ENCODE measurements around the gene JAG2.

JAG2 gene

DNA sequence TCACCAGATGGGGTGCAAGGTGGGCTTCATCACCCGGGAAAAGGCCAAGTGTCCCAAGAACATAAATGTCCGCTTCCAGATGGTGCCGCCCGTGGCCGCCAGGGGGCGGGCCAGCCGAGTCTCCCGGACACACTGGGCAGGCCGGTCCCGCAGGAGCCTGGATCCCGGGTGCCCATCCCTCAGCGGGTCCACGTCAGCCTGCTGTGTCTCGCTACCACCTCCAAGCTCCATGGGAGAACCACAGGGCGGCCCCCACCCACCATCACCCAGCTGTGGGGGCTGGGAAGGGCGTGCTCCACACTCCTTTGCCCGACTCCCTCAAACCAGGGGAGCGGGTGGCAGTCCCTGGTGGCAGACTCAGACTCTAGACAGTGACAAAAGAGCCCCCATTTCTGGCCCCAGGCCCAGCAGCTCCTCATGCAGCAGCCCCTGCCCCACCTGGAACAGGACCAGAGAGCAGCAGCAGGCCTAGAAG is 34.5 kb upstream of the JAG2 start:
- DNase-seq: peak in 1 of 2 experiments; percentile 51

DNA sequence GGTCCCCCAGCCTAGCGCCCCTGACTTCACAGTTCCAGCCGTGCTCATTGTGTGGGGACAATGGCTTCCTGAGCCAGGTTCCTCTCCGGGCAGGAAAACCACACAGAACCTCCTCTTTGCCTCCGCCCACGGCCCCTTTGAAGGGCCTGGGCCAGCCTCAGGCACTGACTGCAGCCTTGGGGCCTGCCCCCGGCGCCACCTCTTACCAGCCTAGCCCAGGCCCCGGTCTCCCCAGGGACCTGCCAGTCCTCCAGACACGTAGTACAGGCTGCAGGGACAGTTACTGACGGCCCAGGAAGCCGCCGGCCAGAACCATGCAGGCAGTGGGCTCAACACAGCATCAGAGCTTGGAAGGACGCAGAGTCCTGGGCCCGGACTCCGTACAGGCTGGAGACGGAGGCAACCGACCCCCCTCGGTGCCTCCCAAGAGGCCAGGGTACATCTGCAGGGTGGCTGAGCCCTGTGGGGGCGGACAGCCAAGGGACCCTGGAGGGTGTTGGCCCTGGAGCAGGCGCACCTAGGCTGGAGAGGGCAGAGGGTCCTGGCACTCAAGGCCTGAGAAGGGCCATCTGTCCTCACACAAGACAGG is 33.4 kb upstream of the JAG2 start:
- no peak for DNase-seq

DNA sequence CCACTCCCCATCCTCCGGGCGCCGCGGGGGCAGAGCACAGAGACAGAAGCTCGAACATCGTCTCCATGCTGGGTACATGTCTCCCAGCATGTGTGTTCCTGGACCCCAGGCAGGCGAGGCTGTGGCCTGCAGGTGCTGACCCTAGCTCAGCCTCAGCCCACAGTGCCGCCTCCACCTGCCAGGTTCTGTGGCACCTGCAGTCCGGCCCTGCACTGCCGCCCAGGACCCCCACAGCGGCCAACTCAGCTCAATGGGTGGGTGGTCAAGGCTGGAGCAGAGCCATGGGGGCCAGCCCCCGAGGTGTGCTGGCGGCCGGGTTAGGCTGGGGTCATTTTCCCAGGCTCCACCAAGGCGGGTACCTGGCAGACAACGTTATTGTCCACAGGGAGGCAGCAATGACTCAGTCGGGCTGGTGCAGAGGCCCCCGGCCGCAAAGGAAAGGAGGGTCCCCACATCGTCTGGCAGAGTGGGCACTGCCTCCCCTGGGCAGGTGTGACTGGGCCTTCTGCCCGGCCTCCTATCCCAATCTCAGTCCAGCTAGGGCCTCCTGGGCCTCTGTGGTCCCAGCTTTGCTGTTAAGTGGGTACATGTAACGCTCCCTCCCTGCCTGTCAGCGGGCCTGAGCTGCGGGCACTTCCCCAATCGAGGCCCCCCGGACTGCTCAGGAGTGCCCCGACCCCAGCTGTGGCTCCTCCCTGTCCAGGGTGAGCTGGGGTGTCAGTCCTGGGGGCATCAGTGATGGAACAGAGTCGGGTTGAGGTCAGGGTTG is 32.8 kb upstream of the JAG2 start:
- DNase-seq: no peak

DNA sequence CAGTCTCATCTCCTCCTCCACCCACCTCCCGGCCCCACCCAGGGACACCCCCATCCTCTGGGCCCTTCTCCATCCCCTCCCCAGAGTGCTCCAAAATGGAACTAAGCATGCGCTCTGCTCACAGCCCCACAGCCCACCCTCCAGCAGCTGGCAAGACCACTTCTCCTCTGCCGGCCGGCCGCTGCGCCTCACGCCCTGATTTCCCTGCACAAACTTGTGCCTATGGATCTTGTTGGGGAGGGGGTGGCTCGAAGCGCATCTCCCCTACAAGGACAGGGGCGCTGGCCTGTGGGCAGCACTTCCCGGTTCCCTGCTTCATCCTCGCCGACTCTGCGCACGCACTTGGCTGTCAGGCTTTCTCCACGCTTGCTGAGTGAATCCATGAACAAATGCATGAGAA is 32.1 kb upstream of the JAG2 start:
- no peak for DNase-seq

DNA sequence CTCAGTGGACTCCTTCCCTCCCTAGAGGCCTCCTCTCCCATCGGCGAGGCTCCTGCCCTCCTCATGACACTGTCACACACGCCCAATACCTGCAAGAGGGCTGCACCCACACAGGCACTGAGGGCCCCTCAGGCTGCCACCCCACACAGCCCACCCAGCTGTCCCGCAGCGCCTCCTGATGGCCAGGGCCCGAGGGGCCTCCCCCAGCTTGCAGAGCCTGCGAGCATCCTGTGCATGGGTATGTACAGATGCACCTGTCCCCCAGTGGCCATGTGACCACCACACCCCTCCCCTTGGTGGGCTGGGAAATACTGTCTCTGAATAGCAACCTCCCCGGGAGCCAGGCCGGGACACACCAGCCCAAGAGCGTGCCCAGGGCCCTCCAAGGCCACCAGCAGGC is 31.5 kb upstream of the JAG2 start:
- no peak for DNase-seq

DNA sequence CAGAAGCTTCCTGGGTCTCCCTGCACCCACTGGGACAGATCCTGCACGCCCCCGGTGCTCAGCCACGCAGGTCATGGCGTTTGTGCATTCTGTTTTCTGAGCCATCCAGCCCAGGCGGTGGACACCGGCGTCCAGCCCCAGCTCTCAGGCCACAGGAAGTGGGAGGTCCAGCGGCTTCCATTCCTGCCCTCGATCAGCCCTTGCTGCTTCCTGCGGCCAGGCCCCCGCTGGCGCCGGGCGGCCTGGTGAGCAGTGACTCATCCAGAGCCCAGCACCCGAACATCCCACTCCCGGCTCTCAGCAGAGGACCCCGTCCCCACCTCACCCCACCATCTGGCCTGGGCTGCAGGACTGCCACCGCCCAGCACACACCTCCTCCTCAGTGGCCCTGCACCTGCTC is 30.5 kb upstream of the JAG2 start:
- DNase-seq: peak in 1 of 2 experiments; percentile 43

DNA sequence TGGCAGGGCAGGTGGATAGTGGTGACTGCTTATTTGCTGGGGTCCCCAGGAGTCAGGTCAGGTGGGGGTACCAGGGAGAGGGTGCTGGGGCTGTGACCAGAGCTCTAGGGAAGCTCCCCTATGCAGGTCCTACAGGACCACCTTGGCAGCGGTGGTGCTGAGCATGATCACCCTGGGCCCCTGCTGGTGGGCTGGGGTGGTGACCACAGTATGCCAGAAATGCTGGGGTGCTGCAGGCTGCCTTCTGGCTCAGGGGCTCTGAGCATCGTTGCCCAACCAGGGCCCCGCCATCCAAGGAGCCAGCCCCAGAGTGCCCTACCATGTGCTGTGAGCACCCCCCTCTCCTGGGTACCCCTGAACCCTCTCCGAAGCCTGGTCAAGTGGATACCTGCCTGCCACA is 30.0 kb upstream of the JAG2 start:
- no peak for DNase-seq

DNA sequence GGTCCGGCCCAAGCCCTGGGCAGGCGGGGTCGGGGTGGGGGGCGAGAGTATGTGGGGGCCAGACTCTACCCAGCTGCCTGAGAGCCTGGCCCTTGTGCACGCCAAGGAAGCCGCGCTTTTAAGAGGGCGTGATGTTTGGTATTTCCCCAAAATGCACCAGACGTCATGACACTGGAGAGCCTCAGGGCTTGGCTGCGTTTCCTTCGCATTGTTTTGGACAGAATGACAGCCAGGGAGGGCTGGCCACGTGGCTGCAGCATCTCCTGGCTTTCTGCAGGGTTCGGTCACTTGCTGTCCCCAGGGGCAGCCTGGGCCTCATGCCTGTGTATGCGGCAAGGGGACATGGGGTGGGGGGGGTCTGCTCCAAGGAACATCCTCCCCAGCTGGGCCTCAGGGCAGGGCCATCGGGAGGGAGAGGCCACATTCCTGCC is 28.6 kb upstream of the JAG2 start:
- no peak for DNase-seq

DNA sequence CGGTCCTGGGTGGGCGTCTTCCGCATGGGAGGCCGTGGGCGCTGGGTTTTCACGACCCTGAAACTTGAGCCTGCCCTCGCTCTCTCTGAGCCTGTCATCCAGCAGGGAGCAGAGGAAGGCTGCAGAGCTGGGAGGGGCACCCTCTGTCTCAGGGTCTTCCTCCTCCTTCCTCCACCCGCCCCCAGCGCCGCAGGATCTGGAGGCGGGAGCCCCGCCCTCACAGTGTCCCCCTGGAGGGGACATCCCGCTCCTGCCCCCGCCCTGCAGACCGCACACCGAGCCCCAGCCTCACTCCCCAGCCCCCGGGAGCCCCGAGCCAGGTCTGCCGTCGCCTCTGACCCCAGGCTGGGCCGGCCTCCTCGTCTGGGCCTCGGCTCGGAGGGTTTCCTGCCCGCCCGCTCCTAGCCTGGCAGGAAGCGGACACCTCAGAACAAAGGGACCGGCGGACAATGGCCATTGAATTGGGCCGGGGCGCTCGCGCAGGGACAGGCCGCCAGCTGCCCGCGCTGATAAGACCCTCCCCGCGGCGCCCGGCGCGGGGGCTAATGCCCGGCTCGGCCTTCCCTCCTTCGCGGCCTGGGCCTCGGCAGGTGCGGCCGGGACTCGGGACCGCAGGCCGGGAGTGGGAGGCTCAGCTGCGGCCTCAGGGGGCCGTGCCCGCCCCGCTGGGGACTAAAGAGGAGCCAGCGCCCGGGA is 27.8 kb upstream of the JAG2 start:
- DNase-seq: no peak

DNA sequence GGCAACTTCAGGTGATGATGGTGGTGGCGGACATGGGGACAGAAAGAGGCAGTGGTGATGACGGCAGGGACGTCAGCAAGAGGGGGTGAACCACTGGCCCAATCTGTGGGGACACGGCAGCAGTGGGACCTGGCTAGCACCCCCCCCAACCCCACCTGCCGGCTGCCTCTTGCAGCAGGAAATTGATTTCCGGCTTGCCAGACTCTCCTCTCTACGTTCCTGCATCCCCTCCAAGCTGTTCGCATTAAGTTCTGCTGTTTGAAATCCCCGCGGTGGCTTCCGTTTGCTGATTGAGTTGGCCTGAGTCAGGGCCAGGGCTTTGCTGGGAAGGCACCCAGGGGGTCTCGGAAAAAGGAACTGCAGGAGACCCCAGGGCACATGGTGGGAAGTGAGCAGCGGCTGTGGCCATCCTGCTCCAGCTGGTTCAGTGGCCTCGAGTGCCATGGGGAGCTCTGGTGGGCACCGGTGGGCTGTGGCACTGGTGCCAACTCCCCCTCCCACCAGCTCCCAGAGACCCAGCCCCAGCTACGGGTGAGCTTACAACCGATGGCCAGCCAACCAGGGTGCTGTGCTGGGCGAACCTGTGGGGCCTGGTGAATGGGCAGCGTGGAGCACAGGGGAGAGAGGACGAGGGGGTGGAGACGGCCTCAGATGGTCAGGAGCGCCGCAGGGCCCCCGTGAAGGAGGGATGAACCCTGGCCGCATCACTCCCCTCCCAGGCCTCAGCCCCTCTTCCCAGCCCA is 27.1 kb upstream of the JAG2 start:
- no peak for DNase-seq

DNA sequence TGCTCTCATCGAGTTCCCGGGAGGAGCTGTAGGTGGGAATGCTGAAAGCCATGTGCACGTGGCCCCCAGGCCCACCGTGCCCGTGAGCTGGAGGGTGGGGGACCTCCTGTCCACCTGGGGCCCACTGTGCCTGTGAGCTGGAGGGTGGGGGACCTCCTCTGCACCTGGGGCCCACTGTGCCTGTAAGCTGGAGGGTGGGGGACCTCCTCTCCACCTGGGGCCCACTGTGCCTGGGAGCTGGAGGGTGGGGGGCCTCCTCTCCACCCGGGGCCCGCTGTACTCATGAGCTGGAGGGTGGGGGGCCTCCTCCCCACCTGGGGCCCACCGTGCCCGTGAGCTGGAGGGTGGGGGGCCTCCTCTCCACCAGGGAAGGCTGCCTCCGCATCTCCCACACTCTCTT is 26.5 kb upstream of the JAG2 start:
- DNase-seq: no peak

DNA sequence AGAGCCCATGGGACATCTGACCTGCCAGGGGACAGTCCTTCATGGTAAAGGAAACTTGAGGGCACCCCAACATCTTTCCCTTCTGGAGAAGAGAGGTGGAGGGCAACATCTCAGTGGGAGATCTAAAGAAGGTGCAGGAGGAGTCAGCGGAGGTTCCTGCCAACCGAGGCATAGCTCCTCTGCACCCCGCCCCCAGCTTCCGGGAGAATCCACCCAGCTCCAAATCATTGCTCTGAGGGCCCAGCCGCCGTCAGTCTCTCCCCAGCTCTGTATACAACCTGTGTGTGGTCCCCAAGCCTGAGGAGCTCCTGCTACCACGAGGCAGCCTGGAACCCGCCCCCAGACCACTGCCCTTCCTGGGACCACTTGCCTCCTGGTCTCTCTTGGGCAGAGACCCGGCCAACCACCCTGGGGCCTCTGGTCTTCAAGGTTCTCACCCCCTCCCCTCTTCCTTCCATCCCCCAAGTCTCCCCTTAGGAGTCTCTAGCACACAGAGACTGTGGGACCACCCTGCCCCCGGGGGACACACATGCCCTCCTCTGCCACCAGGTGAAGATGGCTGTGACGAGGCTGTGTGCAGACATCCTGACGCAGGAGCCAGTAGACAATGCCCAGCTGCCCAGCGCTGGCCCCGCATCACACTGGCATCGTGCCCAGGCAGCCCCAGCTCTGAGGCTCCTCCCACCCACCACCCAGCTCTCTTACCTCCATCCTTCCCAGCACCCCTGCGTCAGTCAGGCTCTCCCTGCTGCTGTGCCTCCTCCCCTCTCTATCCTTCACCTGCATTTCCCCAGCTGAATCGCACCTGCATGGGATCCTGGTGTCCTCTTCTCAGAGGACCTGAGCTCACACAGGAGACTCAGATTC is 25.6 kb upstream of the JAG2 start:
- DNase-seq: no peak

DNA sequence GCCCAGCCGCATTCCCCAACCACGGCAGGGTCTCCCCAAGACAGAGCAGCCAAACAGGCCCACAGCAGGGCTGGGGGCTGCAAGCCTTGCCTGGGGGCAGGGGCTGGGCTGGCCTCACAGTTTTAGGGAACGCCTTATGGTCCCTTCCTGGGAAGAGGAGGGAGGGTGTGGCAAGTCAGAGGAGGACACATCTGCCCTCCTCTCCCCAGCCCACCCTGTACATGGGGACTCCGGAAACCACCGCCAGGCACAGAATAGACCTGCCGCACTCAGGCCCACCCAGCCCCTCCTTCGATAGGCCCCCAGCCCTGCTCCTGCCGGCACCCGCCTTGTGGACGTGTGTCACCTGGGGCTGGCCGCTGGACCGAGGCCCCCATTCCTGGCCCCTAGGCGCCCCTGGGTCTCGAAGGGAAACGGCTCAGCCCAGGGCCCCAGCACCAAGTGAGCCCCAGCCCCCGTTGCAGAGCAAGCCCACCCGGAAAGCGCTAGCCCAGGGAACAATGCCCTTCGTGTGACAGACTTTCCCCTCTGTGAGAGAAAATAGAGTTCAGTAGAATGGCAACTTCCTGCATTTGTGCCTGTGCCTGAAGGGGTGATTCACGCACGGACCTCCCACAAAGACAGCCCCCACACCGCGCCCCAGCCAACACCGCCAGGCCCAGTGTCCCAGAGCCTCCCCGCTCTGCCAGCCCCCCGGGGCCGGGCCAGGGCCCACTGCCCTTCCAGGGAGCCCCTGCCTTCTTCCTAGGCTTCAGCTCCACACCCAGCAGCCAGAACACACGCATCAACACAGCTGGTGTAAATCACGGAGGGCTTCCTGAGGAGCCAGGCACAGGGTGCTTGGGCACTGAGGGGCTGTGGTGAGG is 24.5 kb upstream of the JAG2 start:
- no peak for DNase-seq

DNA sequence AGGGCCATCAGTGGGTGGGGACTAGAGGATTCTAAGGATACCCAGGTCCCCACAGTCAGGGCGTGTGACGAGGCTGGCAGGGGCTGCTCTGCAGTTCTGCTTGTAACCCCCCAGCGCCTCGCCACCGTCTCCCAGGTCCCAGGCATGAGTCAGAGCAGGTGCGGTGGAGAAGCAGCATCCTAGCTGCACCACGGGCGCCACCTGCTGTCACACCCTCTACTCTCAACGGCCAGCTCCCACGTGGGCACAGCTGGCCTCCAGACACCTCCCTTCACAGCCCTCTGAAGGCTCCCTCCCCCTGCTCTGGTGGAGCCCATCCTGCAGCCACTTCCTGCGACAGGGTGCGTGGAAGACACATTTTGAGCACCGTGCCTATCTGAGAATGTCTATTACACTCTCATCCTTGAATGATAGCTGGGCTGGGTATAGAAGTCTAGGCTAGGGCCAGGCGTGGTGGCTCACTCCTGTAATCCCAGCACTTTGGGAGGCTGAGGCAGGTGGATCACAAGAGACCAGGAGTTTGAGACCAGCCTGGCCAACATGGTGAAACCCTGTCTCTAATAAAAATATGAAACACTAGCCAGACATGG is 19.5 kb upstream of the JAG2 start:
- DNase-seq: no peak

DNA sequence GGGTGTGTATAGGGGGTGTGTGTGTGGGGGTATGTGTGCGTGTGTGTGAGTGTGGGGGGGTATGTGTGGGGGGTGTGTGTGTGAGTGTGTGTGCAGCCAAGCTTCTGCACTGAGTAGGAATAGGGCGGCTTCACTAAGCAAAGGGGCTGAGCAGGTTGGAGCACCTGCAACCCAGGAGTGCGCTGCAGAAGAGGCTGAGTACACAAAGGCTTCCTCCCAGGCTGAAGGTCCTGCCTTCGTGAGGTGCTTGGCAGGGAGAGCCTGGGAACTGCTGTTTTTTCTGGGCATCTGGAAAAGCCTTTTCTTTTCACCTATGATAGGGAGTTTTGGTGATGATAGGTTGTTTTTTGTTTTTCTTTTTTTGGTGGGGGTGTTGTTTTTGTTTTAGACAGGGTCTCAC is 18.5 kb upstream of the JAG2 start:
- DNase-seq: no peak

DNA sequence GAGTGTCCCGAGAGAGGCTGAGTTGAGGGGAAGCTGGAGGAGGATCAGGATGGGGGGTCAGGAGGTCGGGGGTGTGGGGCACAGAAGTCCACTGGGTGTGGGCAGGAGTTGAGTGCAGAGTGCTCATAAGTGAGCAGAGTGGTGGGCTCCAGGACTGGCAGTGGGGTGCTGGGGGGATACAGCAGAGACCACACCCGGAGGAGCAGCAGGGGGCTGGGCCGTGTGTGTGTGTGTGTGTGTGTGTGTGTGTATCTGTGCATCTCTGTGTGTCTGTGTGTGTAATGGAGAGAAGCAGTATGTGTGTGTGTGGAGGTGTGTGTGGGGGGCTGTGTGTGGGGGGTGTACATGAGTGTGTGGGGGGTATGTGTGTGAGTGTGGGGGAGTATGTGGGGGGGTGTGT is 17.4 kb upstream of the JAG2 start:
- DNase-seq: no peak

DNA sequence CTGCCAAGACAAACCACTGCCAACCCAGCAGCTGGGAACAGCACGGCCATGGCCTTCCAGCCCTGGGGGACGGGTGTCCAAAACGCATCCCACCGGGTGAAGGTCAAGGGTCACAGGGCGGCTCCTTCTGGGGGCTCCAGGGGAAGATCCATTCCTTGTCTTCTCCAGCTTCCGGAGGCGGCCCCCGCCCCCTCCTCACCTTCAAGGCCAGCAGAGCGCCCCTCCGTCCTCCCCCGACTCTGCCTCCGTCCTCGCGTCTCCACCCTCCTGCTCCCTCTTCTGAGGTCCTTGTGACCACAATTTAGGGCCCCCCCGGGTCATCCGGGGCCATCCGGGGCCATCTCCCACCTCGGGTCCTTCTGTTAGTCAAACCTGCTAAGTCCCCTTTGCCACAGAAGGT is 16.4 kb upstream of the JAG2 start:
- DNase-seq: no peak

DNA sequence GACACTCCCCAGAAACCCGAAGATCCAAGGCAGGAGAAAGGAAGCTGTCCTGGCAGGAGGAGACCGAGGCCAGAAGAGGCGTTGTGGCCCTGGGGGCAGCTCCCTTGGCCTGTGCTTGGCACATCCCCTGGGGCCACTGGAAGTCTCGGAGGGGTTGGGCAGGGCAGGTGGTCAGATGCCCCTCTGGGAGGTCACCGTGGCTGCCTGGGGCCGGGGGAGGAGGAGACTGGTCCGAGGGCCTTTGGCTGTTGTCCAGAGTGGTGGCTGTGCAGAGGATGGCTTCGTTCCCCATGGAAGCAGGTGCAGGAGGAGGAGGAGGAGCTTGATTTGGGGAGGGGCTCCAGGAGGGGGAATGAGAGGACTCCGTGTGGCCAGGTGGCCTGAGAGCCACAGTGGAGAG is 15.9 kb upstream of the JAG2 start:
- DNase-seq: no peak

DNA sequence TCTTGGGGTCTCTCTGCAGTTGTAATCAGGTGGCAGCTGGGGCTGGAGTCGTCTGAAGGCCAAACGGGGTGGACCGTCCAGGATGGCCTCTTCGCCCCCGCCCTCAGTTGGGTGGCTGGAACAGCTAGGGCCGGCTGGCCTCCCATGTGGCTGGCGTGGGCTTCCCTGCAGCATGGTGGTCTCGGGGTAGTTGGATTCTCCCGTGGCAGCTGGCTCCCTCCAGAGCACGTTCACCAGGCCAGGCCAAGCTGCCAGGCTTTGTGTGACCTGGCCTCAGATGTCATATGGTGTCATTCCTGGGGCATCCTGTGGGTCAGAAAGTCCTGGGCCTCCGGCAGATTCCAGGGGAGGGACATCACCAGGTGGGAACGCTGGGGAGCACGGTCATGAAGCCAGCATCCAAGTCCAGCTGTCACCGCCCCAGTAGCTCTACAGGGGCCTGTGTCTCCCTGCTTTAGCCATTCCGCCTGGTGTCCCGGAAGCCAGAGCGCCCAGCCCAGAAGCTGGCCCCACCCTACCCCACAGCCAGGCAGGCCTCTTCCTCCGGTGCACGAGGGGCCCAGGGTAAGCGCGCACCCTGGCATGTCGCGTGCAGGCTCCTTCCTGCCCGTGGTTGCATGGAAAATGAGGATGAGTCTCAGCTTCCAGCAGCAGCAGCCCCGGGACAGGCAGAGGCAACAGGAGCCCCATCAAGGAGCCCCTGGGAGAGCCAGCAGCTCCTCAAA is 13.9 kb upstream of the JAG2 start:
- DNase-seq: no peak

DNA sequence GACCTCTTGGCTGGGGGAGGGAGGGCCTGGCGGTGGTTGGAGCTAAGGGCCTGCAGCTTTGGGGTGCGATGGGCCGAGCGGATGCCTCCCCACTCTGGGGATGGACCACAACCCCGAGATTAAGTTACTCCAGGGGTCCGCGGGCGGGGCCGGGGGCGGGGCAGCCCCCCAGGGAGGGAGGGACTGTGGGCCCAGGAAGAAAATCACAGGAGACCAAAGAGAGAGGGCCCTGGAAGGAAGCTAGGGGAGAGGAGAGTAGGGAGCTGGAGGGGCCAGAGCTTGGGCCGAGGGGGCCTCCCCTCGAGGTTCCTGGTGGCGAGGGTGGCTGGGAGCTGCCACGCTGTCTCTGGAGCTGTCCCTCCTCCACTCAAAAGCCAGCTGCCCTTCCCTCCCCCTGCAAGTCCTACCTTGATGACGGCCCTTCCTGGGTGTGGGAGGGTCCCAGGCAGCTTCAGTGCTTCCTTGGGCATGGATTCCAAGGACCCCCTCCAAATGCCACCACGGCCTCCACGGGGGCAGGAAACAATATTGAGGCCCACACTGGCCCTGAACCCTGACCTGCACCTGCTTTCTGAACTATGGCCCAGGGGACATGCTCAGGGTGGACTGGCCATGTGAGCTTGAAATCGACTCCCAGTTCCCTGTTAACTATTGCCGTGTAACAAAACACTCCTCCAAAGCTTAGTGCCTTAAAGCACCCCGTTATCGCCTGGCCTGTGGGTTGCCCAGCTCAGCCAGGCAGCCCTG is 13.1 kb upstream of the JAG2 start:
- no peak for DNase-seq

Measured in SW 1271 (cell line).